Activated CD8-positive, alpha-beta memory T cell treated with anti-CD3 and anti-CD28 coated beads for 48 hours (primary cell): ENCODE results near the gene COX6B2.

ENCODE experiments used
- DNase-seq, 3 experiments: peaks; one replicate each; pipeline ENCODE4 v3.0.0-alpha.2; 2020; ENCODE audit warnings: low read depth in 2 of 3, low spot score in 2 of 3

Gene COX6B2

GRCh38 chr19:55383279-55384130 lies 29.0 kb upstream of the COX6B2 start:
- no peak for DNase-seq

- no peak for DNase-seq
These were observed 28.1 kb upstream of the COX6B2 start for GRCh38 chr19:55382522-55383054.

- no peak for DNase-seq
These were observed 27.5 kb upstream of the COX6B2 start for GRCh38 chr19:55382013-55382412.

GRCh38 chr19:55379174-55379573 lies 24.7 kb upstream of the COX6B2 start:
- no peak for DNase-seq

- DNase-seq, result no peak
These were observed 23.0 kb upstream of the COX6B2 start for GRCh38 chr19:55377356-55378131.

GRCh38 chr19:55376241-55376933 lies 21.9 kb upstream of the COX6B2 start, which contains the start of gene TMEM190:
TSS of gene TMEM190 (plus strand) at chr19:55376826. CDS start at chr19:55376854, 28 bp downstream.
- no peak for DNase-seq

- no peak for DNase-seq
These were observed 19.7 kb upstream of the COX6B2 start for GRCh38 chr19:55373993-55374757.

- DNase-seq, result no peak
These were observed 18.9 kb upstream of the COX6B2 start for GRCh38 chr19:55373306-55373992.

- DNase-seq, result no peak
These were observed 18.0 kb upstream of the COX6B2 start for GRCh38 chr19:55372316-55373081.

- no peak for DNase-seq
These were observed 15.9 kb upstream of the COX6B2 start, which contains the start of gene IL11 for GRCh38 chr19:55370305-55370988. TSS of gene IL11 (minus strand) at chr19:55370463. CDS start at chr19:55370310, 153 bp downstream.

- DNase-seq, result no peak
These were observed 15.3 kb upstream of the COX6B2 start for GRCh38 chr19:55369653-55370304.

GRCh38 chr19:55368701-55369563 lies 14.4 kb upstream of the COX6B2 start:
- DNase-seq, result no peak

- DNase-seq, result no peak
These were observed 13.6 kb upstream of the COX6B2 start for GRCh38 chr19:55368106-55368505.

GRCh38 chr19:55366790-55367189 lies 12.3 kb upstream of the COX6B2 start:
- DNase-seq, result no peak

- no peak for DNase-seq
These were observed 11.4 kb upstream of the COX6B2 start for GRCh38 chr19:55365964-55366363.

GRCh38 chr19:55365245-55365644 lies 10.7 kb upstream of the COX6B2 start:
- no peak for DNase-seq
